ENCODE measurements around the gene ADARB2.

ADARB2 gene

GRCh38 chr10:1273372-1274105 lies 463.8 kb downstream of the ADARB2 start:
- no peak overlapping the region for H3K4me3 ChIP-seq (ENCODE audit: control insufficient read depth, low read depth, low read length)
- TF ChIP-seq CTCF (IDR thresholded peaks at IDR 0.05; ENCODE audit: control insufficient read depth, insufficient read depth, low read depth, low read length, missing control alignments) = no peak
- no peak for DNase-seq (ENCODE audit: low read depth)

GRCh38 chr10:1272777-1273161 lies 464.6 kb downstream of the ADARB2 start:
- H3K4me3 ChIP-seq (ENCODE audit: control insufficient read depth, low read depth, low read length) = no peak overlapping the region

GRCh38 chr10:1272079-1272776 lies 465.1 kb downstream of the ADARB2 start:
- H3K4me3 ChIP-seq (ENCODE audit: control insufficient read depth, low read depth, low read length) = no peak overlapping the region
- DNase-seq (ENCODE audit: low read depth) = no peak
- TF ChIP-seq CTCF (IDR thresholded peaks at IDR 0.05; ENCODE audit: control insufficient read depth, insufficient read depth, low read depth, low read length, missing control alignments) = no peak

More at GRCh38 chr10:1272777-1273161, 464.6 kb downstream of the ADARB2 start:
- DNase-seq (ENCODE audit: low read depth) = no peak
- no peak for TF ChIP-seq CTCF (IDR thresholded peaks at IDR 0.05; ENCODE audit: control insufficient read depth, insufficient read depth, low read depth, low read length, missing control alignments)

- H3K4me3 ChIP-seq (ENCODE audit: control insufficient read depth, low read depth, low read length) = no peak overlapping the region
- no peak for DNase-seq (ENCODE audit: low read depth)
- TF ChIP-seq CTCF (IDR thresholded peaks at IDR 0.05; ENCODE audit: control insufficient read depth, insufficient read depth, low read depth, low read length, missing control alignments) = no peak
Observed at GRCh38 chr10:1270906-1271305, 466.4 kb downstream of the ADARB2 start.

- no peak overlapping the region for H3K4me3 ChIP-seq (ENCODE audit: control insufficient read depth, low read depth, low read length)
- TF ChIP-seq CTCF (IDR thresholded peaks at IDR 0.05; ENCODE audit: control insufficient read depth, insufficient read depth, low read depth, low read length, missing control alignments) = no peak
- DNase-seq (ENCODE audit: low read depth) = no peak
Observed at GRCh38 chr10:1270490-1270889, 466.8 kb downstream of the ADARB2 start.

- no peak overlapping the region for H3K4me3 ChIP-seq (ENCODE audit: control insufficient read depth, low read depth, low read length)
- DNase-seq (ENCODE audit: low read depth) = no peak
- TF ChIP-seq CTCF (IDR thresholded peaks at IDR 0.05; ENCODE audit: control insufficient read depth, insufficient read depth, low read depth, low read length, missing control alignments) = no peak
Observed at GRCh38 chr10:1268831-1269230, 468.5 kb downstream of the ADARB2 start.

All from AG09309 (cell line).